GM19468 (cell line): ENCODE data around the gene CC2D1B.
"Not testable (repeated sequence)": the region's sequence is repeated elsewhere in the genome, so short reads cannot be mapped to it uniquely, and the experiment has no call there.

Experiments
- ATAC-seq: cut with Tn5 transposase; IDR thresholded peaks from one replicate; pipeline ENCODE4 v1.9.1; 2021; ENCODE audit warnings: mild to moderate bottlenecking, moderate library complexity, moderate number of reproducible peaks; ENCODE audit not compliant: unreplicated experiment; ENCODE audit errors: extremely low read depth

CC2D1B gene, protein sequence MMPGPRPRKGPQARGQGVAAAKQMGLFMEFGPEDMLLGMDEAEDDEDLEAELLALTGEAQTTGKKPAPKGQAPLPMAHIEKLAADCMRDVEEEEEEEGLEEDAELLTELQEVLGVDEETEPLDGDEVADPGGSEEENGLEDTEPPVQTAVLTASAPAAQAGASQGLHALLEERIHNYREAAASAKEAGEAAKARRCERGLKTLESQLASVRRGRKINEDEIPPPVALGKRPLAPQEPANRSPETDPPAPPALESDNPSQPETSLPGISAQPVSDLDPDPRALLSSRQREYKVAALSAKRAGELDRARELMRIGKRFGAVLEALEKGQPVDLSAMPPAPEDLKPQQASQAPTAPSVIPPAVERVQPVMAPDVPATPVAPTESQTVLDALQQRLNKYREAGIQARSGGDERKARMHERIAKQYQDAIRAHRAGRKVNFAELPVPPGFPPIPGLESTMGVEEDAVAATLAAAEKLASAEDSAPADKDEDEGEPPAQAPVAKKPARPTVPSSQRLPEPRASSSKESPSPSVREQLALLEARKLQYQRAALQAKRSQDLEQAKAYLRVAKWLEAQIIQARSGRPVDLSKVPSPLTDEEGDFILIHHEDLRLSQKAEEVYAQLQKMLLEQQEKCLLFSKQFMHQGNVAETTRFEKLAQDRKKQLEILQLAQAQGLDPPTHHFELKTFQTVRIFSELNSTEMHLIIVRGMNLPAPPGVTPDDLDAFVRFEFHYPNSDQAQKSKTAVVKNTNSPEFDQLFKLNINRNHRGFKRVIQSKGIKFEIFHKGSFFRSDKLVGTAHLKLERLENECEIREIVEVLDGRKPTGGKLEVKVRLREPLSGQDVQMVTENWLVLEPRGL

DNA sequence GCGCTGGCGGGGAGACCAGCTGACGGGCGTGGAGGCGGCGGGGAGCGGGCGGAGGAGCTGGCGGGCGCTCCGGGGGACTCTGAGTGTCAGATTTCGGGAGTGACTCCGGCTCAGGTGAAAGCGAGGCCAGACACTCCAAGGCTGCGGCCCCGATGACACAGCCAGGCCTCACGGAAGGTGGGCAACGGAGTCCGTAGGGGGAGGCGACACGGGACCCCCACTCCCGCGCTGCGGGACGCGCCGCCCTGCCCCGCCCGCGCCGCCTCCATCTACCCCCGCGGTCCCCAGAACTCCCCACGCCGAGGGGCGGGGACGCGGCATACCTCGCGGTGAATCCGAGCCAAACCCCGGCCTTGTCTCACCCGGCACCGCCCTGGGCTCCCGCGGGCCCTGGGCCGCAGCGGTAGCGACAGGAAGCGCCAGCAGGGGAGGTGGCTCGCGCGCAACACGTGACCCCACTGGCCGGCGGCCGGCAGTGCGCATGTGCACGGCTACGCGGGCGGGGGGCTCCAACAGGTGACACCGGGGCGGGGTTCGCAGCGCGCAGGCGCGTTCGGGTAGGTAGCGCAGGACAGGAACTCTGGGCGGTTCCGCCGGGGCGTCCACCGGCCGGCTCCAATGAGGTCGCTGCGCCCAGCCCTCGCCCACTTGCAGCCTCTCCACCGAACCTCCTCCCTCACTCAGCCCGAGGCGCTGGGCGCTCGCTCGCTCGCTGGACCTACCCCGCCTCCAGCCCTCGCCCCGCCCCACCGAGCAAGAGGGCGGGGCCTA, at the start of gene CC2D1B:
Gene CC2D1B (minus strand): TSS at position 460 of the 771 bp plus-strand sequence. CDS start 1,585 bp downstream, outside the sequence.
- peak; percentile 88 for ATAC-seq

DNA sequence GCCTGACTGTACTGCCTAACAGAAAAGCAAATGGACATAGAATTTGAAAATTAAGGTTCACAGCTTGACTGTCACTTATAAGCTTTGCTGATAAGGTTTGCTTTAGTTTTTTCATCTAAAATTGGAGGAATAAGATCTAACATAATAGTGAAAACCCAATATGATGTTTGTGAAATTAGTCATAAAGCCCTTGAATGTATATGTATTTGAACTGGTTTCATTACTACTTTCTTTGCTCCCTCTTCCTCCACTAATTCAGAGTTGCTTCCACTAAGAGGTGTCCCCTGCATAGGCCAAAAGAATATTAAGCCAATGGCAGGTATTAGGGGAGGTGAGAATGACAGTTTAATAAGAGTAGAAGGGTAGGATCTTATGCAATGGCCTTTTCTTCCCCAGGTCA, 48.9 kb upstream of the CC2D1B start:
- ATAC-seq = no peak

DNA sequence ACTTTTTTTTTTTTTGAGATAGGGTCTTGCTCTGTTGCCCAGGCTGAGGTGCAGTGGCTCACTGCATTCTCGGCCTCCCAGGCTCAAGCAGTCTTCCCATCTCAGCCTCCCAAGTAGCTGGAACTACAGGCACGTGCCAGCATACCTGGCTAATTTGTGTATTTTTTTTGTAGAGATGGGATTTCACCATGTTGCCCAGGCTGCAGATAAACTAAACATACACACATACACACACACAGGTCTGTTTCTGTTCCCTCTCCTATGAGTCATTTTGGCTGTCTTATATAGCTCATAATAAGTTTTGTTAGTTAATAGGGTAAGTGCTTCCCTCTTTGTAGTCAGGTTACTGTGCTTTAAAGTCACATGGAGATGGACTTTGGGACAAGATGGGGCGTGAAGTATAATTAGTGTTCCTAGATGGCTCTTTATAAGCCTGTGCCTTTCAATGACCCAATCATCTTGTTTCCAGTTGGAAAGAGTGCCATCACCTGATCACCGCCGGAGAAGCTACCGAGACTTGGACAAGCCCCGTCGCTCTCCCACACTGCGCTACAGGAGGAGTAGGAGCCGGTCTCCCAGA, 47.5 kb upstream of the CC2D1B start:
- ATAC-seq = no peak

DNA sequence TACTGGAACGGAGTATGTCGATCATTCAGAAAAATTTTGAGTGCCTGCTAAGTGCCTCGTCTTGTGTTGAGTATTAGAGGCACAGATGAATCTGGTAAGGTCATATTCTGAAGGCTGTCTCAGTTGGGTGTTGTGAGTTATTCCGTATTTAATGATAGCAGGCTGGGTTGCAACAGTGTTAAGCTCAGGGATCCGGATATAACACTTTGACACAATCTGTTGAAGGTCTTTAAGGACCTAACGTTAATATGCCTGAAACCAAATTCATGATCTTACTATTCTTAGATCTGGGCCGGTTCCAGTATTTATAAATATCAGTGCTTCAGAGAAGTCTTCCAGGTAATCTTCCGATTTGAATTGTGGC, 39.0 kb upstream of the CC2D1B start:
- no peak for ATAC-seq

DNA sequence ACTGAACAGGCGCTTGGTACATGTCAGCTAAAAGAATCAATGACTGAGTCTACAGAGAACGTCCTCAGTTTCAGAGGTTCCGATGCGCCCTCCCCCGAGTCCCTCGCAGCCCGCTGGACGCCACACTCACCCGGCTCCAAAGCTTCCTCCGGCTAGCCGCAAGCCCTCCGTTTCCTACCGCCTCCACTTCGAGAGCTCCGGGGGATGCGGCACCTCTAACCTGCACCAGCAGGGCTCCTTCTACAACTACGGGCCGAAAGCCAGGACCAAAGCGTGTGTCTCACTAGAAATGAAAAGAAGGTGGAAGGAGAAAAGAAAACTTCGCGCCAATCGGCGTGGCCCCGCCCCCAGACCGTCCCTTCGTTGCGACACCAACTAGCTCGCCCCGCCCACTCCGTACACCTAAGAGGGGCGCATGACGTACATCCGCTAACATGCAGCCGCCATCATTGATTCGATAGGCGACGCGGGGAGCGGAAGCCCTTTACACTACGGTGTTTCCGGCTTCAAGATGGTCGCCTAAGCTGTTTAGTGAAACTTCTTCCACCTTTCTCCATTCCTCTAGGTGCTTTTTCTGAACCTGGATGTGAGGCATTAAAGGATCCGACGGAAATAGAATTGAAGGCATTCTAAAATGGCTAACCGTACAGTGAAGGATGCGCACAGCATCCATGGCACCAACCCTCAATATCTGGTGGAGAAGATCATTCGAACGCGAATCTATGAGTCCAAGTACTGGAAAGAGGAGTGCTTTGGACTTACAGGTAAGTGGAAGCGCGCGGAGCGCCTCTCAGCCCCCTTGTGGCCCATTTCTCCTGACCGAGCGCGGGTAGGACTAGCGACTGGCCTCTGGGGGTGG, 38.3 kb upstream of the CC2D1B start, which contains the start of the genes ORC1 and PRPF38A:
Gene ORC1 (minus strand): TSS at position 308 of the 859 bp plus-strand sequence. CDS start 2,200 bp downstream, outside the sequence.
Gene PRPF38A (plus strand): TSS at position 487 of the 859 bp plus-strand sequence. CDS start 148 bp downstream, at position 635.
- ATAC-seq = peak; percentile 82

DNA sequence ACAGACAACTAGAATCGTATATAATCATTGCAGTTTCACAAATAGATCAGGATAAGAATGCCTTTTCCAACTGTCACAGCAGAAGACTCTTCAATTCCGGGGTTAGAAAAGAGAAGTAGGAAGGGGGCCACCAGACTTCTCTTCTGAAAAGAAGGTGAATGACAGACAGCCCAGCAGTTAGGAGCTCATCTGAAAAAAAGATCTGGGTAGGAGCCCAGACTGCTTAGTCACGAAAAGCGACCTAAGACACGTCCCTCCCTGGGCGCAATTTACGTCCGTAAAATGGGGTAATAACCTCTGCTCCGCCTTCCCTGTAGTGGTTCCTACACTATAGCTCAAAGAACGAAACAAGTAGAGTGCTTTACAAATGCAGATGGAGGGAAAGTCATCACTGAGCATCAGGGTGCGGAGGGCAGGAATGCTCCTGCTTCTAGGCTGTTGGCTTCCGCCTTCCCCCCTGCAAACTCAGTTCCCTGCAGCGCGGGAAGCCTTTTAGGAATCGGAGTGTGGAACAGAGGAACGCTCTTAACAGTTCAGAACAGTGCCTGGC, 37.6 kb upstream of the CC2D1B start:
- ATAC-seq = no peak

DNA sequence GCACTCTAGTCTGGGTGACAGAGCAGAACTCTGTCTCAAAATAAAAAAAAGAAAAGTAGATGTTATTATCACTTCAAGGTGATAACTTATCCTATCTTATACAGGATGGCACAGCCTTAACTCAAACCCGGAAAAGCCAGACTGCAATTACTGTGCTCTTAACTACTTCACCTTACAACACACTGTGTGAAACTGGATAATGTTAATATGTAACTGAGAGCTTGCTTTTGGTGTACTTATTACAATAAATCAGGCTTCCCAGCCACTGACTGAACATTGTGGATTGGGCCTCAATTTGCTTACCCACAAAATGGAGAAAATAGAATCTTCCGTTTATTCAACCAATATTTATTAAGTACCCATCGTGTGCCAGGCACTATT, 36.8 kb upstream of the CC2D1B start:
- ATAC-seq = no peak

DNA sequence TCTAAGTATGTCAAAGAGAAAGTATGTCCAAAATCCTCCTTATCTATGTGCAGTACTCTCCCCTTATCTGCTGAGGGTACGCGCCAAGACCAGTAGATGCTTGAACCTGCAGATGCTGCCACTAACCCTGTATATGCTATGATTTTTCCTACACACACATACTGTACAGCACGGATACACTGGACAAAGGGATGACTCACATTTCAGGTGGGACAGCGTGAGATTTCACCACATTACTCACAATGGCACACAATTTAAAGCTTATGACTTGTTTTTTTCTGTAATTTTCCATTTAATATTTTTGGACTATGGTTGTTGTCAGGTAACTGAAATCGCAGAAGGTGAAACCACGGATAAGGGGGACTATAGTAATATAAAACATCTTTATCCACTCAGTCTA, 34.1 kb upstream of the CC2D1B start:
- no peak for ATAC-seq

DNA sequence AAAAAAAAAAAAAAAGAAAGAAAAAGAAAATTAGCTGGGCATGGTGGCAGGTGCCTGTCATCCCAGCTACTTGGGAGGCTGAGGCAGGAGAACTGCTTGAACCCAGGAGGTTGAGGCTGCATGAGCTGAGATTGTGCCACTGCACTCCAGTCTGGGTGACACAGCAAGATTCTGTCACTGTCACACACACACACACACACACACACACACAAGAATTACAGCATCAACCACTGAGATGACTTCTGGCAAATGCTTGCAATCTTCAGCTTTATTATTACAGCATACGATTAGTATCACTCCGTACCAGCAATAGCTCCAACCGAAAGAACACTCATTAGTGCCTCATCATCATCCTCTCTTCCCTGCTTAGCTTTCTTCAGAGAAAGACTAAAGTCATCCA, 33.6 kb upstream of the CC2D1B start:
- no peak for ATAC-seq

DNA sequence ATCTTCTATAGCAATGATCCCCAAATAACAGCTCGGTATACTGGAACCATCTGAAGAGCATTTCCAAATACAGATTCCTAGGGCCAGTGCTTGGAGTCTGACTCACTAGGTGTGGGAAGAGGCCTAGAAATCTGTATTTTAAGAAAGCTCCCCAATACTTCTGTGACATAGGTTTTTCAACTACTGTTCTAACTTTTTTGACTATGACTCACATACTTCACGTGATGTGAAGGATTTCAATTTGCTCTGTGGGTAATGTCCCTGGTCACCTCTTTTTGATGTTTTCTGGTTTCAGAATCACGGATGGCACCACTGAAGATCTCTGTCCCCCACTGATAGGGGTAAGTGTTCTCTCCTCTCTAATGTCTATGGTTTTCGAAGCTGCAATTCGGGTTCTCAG, 27.2 kb upstream of the CC2D1B start:
- ATAC-seq = no peak

DNA sequence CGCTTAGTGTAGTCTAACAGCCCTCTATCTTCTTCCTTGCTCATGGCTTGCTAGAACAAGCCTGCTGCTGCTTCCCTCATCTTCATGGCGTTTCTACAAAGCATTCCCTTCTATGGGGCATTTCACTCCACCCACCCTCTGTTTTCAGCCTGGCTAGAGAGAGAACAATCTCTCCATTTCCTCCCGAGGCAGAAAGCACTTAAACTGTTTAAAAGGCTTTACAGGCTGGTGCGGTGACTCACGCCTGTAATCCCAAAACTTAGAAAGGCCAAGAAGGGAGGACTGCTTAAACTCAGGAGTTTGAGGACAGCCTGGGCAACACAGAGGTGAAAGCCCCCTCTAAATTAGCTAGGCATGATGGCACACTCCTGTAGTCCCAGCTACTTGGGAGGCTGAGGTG, 20.5 kb upstream of the CC2D1B start:
- no peak for ATAC-seq

DNA sequence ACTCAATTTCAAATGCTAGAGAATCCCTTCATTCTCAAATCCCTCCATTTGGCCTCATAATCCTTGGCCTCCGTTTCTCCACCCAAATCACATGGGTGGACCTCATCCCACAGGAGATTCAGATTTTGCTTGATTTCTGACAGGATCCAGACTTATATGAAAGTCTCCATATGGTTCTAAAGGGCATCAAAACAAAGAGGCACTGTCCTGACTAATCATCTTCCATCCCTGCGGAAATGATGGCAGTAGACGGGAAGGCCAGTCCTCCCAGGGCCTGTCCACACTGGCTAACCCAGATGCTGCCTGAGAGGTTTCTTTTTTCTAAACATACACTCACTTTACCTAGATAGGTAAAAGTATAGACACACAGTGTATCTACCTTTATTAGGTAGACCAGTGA, 19.4 kb upstream of the CC2D1B start:
- no peak for ATAC-seq

DNA sequence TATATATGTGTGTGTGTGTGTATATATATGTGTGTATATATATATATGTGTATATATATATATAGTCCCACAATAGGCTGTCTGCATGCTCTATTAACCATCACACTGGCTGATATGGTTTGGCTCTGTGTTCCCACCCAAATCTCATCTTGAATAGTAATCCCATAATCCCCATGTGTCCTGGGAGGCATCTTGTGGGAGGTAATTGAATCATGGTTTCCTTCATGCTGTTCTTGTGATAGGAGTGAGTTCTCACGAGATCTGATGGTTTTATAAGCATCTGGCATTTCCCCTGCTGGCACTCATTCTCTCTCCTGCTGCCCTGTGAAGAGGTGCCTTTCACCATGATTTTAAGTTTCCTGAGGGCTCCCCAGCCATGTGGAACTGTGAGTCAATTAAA, 3.8 kb upstream of the CC2D1B start:
- not testable (repeated sequence) for ATAC-seq

DNA sequence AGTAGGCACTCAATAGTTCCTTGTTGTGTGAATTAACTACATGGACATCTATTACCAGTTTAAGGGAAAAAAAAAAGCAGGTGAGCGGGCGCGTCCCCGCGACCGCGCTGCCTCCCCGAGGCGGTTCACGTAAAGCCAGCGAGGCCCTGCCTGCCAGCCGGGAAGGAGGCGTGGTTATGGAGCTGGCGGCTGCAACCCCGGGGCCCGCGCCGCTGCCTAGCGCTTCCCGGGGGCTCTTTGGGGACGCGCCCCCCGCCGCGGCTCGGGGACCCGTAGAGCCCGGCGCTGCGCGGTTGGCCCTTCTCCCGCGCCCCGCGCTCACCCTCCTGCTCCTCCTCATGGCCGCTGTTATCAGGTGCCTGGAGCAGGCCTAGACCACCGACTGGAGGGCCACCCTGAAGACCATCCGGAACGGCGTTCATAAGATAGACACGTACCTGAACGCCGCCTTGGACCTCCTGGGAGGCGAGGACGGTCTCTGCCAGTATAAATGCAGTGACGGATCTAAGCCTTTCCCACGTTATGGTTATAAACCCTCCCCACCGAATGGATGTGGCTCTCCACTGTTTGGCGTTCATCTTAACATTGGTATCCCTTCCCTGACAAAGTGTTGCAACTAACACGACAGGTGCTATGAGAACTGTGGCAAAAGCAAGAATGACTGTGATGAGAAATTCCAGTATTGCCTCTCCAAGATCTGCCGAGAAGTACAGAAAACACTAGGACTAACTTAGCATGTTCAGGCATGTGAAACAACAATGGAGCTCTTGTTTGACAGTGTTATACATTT, 2.6 kb upstream of the CC2D1B start:
- ATAC-seq = peak; percentile 10

DNA sequence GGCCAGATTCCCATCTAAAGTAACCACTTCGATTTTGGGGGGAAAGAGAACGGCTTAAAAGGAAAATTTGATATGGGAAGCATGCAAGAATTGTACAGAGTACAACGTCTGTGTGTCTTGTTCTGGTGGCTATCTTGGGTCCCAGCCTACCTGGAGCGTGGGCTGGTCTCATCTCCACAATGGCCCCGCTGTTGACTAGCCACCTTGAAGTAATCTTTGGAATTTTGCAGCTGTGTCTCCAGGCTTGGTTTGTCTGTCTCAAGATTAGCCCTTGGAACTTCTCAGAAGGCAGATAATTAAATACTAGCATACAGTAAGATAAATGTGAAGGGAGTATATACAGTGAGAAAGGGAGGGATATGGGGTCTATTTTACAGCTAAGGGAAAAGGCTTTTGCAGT, 1.3 kb upstream of the CC2D1B start:
- no peak for ATAC-seq

DNA sequence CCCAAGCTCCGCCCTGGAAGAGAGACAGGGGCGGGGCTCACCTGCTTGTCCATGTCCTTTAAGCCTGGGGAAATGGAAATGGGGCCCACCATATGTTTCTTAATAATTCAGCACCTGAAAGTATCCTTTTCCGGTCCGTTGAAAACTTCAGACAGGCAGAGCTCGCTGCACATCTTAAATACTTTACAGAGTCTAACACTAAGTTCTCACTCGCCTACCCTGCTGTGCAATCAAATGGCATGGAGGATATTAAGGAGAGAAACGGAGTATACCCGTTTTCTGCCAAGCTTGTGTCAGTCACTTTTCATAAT, 467 bp upstream of the CC2D1B start:
- no peak for ATAC-seq

DNA sequence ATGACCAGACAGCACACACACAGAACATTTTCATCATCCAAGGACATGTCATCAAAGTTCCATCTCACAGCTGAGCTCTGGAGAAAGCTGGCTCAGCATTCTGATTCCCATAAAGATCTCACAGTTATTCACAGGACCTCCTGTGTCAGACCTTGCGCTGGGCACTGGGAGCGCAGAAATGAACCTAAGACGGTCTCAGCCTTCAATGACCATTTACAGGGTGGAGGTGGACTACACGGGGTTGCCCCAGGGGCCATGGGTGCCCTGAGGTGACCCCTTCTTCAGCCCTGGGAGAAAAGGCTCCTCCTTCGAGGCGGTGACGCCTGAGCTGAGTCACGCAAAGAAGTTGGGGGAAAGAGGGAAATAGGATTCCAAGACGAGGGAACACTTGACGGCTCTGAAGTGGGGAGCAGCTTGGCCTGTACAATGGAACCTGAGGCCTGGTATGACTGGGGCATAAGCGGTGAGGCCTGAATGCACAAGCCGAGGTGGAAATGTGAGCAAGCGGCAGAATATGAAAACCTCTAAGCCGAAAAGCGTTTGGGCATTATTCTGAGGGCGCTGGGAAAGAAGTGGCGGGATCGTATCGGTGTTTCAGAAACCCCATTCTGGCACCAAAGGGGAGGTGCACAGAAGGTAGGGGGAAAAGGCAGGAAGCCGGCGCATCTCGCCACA, 797 bp downstream of the CC2D1B start:
- no peak for ATAC-seq
